Endothelial cell of umbilical vein (primary cell): ENCODE measurements around the gene HOXB5.

ENCODE experiments used
- POLR2AphosphoS5 ChIP-seq: IDR thresholded peaks from 2 replicates; pipeline ENCODE4 v1.6.1; 2012; ENCODE audit warnings: low read depth, mild to moderate bottlenecking, control low read depth, low read length, moderate library complexity; ENCODE audit not compliant: insufficient read depth
- TF ChIP-seq, protein P1 (sequence below), 2 donors: IDR thresholded peaks; 1 replicate in 1 of 2; 2 replicates in 1 of 2; pipeline ENCODE4 v1.5.1; 2011; ENCODE audit warnings: low read length in 2 of 2, mild to moderate bottlenecking in 2 of 2, moderate library complexity in 2 of 2, control low read depth in 1 of 2, inconsistent platforms in 1 of 2, low read depth in 1 of 2; ENCODE audit not compliant: insufficient read depth in 1 of 2; ENCODE audit errors: extremely low read depth in 1 of 2

DNA sequence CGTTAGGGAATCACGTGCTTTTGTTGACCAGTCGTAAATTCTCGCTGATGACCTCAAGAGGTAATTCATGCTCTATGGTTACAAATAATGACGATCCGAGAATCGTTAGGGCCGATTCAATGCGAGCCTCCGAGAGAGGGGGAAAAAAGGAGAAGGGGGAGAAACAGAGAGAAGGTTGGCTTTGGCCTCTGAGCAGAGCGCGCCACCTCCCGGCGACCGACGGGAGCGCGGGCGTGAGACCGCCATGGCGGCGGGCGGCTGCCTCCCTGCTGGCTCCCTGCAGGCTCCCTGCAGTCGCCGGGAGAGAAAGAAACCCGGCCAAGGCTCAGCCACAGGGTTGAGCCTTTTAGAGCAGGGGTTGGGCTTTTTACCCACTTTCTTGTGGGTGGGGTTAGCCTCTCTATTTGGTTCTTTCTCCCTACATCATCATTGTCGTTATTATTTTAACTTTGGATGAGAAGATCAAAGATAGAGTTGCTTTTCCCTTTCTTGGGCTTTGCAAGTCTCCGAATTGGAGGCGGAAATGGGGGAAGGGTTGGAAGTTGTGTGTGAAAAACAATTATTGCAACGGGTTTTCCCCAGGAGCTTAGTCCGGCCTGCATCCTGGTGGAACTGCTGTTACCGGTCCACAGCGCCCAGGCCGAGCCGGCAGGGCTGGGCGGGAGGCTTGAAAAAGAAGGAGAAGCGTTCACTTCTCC, 410 bp upstream of the HOXB5 start:
- TF ChIP-seq, protein P1, sequence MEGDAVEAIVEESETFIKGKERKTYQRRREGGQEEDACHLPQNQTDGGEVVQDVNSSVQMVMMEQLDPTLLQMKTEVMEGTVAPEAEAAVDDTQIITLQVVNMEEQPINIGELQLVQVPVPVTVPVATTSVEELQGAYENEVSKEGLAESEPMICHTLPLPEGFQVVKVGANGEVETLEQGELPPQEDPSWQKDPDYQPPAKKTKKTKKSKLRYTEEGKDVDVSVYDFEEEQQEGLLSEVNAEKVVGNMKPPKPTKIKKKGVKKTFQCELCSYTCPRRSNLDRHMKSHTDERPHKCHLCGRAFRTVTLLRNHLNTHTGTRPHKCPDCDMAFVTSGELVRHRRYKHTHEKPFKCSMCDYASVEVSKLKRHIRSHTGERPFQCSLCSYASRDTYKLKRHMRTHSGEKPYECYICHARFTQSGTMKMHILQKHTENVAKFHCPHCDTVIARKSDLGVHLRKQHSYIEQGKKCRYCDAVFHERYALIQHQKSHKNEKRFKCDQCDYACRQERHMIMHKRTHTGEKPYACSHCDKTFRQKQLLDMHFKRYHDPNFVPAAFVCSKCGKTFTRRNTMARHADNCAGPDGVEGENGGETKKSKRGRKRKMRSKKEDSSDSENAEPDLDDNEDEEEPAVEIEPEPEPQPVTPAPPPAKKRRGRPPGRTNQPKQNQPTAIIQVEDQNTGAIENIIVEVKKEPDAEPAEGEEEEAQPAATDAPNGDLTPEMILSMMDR (IDR thresholded peaks at IDR 0.05; ENCODE audit: extremely low read depth in 1 of 2, insufficient read depth in 1 of 2, low read depth in 1 of 2, low read length in 2 of 2) = peak; percentile 95 to 97
- TF ChIP-seq POLR2AphosphoS5 = peak; percentile 35
